ENCODE data around the gene SLC9A9.

Gene SLC9A9

GRCh38 chr3:143826296-143826695 is 22.0 kb downstream of the SLC9A9 start:
- DNase-seq (ENCODE audit: low read depth in 1 of 2, low spot score in 1 of 2): peak in 1 of 2 experiments; percentile 42
- no peak overlapping the region for H3K4me3 ChIP-seq (replicated peaks; ENCODE audit: insufficient read depth, low read length)
- no peaks in the 10 kb centered on the region for H3K27me3 ChIP-seq (ENCODE audit: insufficient read depth, poor library complexity, severe bottlenecking)
- no peak overlapping the region for H3K27ac ChIP-seq (replicated peaks)
- TF ChIP-seq CTCF (IDR thresholded peaks at IDR 0.05; ENCODE audit: insufficient read depth, low read length) (no peak), GABPA (IDR thresholded peaks at IDR 0.05; ENCODE audit: low read depth) (no peak), REST (IDR thresholded peaks at IDR 0.05; ENCODE audit: insufficient replicate concordance, low read depth) (no peak), POLR2AphosphoS5 (IDR thresholded peaks at IDR 0.05; ENCODE audit: low read depth) (no peak), SPI1 (IDR thresholded peaks at IDR 0.05; ENCODE audit: borderline replicate concordance, low read depth) (no peak)

- H3K27ac ChIP-seq (replicated peaks): no peak overlapping the region
- H3K27me3 ChIP-seq (ENCODE audit: insufficient read depth, poor library complexity, severe bottlenecking): no peaks in the 10 kb centered on the region
- H3K4me3 ChIP-seq (replicated peaks; ENCODE audit: insufficient read depth, low read length): no peak overlapping the region
- DNase-seq (ENCODE audit: low read depth in 1 of 2, low spot score in 1 of 2): no peak
- no peak for TF ChIP-seq SPI1 (IDR thresholded peaks at IDR 0.05; ENCODE audit: borderline replicate concordance, low read depth)
- no peak for TF ChIP-seq POLR2AphosphoS5 (IDR thresholded peaks at IDR 0.05; ENCODE audit: low read depth)
- no peak for TF ChIP-seq CTCF (IDR thresholded peaks at IDR 0.05; ENCODE audit: insufficient read depth, low read length)
- no peak for TF ChIP-seq REST (IDR thresholded peaks at IDR 0.05; ENCODE audit: insufficient replicate concordance, low read depth)
- no peak for TF ChIP-seq GABPA (IDR thresholded peaks at IDR 0.05; ENCODE audit: low read depth)
These were observed 22.8 kb downstream of the SLC9A9 start for GRCh38 chr3:143825513-143825912.

GRCh38 chr3:143824735-143825385 is 23.4 kb downstream of the SLC9A9 start:
- TF ChIP-seq SPI1 (IDR thresholded peaks at IDR 0.05; ENCODE audit: borderline replicate concordance, low read depth) (no peak), GABPA (IDR thresholded peaks at IDR 0.05; ENCODE audit: low read depth) (no peak), REST (IDR thresholded peaks at IDR 0.05; ENCODE audit: insufficient replicate concordance, low read depth) (no peak), POLR2AphosphoS5 (IDR thresholded peaks at IDR 0.05; ENCODE audit: low read depth) (no peak), CTCF (IDR thresholded peaks at IDR 0.05; ENCODE audit: insufficient read depth, low read length) (no peak)
- no peak for DNase-seq (ENCODE audit: low read depth in 1 of 2, low spot score in 1 of 2)
- Histone ChIP-seq H3K27me3 (ENCODE audit: insufficient read depth, poor library complexity, severe bottlenecking) (no peaks in the 10 kb centered on the region), H3K4me3 (replicated peaks; ENCODE audit: insufficient read depth, low read length) (no peak overlapping the region), H3K27ac (replicated peaks) (no peak overlapping the region)

Measured in HL-60 (cell line).